A172 (cell line): ENCODE data around the gene ADARB2. TPM values are rescaled to one million over a fixed set of nuclear protein-coding genes. Genes with fewer than 3 reads are reported as not detected.
"Not testable (repeated sequence)": the region's sequence is repeated elsewhere in the genome, so short reads cannot be mapped to it uniquely, and the experiment has no call there.

Experiments
- DNase-seq: peaks from one replicate; pipeline ENCODE4 v3.0.0-alpha.2; 2015; ENCODE audit warnings: low spot score
- total RNA-seq: library from RNA; depleted of rRNA; stranded (reverse); fragments of >200 nt; shearing (Covaris generic); gene quantifications from 2 replicates; pipeline ENCODE4 v1.2.3, GENCODE V29; 2014

ADARB2 gene
- total RNA-seq, 1 experiment from 2014 or later, result 1.2 TPM

- DNase-seq, result no peak
Observed at GRCh38 chr10:1232164-1232911, 505.0 kb downstream of the ADARB2 start.

- no peak for DNase-seq
Observed at GRCh38 chr10:1230592-1231275, 506.6 kb downstream of the ADARB2 start.

- DNase-seq, result no peak
Observed at GRCh38 chr10:1230138-1230537, 507.2 kb downstream of the ADARB2 start.

GRCh38 chr10:1229574-1229973 lies 507.8 kb downstream of the ADARB2 start:
- no peak for DNase-seq

GRCh38 chr10:1229116-1229515 lies 508.2 kb downstream of the ADARB2 start:
- no peak for DNase-seq

GRCh38 chr10:1228467-1228975 lies 508.8 kb downstream of the ADARB2 start:
- DNase-seq, result no peak

GRCh38 chr10:1227510-1228402 lies 509.6 kb downstream of the ADARB2 start:
- no peak for DNase-seq

GRCh38 chr10:1226907-1227306 lies 510.4 kb downstream of the ADARB2 start:
- DNase-seq, result not testable (repeated sequence)

GRCh38 chr10:1219874-1220273 lies 517.5 kb downstream of the ADARB2 start:
- not testable (repeated sequence) for DNase-seq

GRCh38 chr10:1217661-1218060 lies 519.7 kb downstream of the ADARB2 start:
- DNase-seq, result no peak

- DNase-seq, result no peak
Observed at GRCh38 chr10:1217237-1217587, 520.1 kb downstream of the ADARB2 start.

- no peak for DNase-seq
Observed at GRCh38 chr10:1216574-1217236, 520.6 kb downstream of the ADARB2 start.

GRCh38 chr10:1215862-1216573 lies 521.3 kb downstream of the ADARB2 start:
- DNase-seq, result no peak

GRCh38 chr10:1214882-1215540 lies 522.3 kb downstream of the ADARB2 start:
- DNase-seq, result no peak

- no peak for DNase-seq
Observed at GRCh38 chr10:1214071-1214675, 523.2 kb downstream of the ADARB2 start.

- no peak for DNase-seq
Observed at GRCh38 chr10:1213252-1214070, 523.9 kb downstream of the ADARB2 start.

GRCh38 chr10:1212571-1213141 lies 524.7 kb downstream of the ADARB2 start:
- no peak for DNase-seq

- no peak for DNase-seq
Observed at GRCh38 chr10:1211844-1212570, 525.3 kb downstream of the ADARB2 start.
